Endometrium (tissue), 2 donors: ENCODE results near the gene BLID.

Experiments
- FAIRE-seq: peaks from 2 replicates; lab custom pipeline; 2012; peaks lifted over from hg19 to GRCh38; lab: Jason Lieb, UNC
- donor health status: control.
- donor health status: control.

The BLID gene

DNA sequence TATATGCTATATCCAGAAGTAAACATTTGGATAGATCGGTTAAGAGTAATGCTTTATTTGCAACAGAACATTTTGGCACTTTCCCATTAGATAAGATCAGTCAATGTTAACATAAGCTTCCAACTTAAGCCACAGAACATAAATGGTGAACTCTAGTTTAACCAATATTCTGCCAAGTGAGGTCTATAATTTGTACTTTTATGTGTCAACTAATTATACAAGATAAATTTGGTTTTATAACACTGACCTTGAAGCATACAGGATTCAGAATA lies 23.5 kb upstream of the BLID start:
- FAIRE-seq, result peak; percentile 57

DNA sequence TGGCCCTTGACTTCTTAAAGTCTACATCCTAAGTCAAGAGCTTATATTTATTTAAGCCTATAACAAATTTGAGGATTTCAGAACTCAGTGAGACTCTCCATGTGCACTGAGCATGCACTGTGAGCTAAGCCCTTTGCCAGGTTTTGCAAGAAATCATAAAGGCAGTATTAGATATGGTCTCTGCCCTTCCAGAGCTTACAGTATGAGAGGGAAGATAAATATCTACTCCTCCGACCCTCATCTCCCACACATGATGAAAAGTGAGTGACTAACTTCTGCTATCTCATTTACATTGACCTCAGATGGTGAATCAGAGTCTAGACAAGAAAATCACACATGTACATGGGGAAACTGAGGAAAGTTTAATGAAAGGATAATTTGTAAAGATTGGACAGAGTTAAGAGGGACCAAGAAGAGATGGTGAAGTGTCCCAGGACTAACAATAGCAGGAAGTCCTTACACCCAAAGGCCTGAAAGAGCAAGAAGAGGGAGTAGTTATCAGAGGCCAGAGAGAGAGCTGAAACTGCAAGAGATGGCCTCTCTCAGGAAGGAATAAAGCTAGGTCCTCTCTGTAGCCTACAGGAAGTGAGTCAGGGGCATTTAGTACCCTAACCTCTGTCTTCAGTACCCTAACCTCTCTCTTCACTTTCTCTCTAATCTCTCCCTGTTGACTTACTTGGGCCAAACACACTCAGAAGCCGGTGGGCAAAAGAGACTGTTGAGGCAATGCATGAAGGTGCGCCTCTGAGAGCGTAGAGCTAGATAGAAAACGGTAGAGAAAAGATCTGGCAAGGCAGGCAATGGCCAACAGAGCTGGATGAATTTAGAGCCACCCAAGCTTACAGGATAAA lies 23.0 kb upstream of the BLID start:
- no peak for FAIRE-seq

DNA sequence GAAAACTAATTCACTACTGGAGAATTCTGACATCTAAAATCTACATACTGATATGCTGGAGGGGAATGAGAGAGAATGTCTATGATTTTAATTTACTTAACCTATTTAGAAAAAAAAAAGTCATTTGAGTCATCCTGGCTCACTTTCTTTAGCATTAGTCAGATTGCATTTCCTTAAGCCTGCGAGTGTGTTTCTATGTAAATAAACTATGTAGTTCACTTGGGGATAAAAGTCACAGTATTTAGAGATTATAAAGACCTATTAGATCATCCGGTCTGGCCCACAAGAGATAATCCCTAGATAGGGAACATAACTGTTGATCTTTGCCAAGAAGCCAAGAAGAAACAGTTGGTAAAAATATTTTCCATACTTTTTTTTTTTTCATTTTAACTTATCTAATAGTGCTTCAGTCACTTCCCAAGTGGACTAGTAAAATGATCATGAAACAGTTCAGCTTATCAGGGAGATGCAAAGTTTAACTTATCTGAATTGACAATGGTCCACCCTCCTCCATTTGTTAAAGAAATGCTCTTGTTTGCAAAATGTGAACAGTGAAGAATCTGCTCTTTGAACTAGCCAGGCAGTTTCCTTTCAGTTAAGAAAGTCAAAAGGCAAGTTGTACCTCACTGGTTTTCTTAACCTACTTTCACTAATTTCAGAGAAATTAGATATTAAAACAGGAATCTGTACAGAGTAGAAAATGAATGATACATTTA lies 21.2 kb upstream of the BLID start:
- peak; percentile 45 for FAIRE-seq

DNA sequence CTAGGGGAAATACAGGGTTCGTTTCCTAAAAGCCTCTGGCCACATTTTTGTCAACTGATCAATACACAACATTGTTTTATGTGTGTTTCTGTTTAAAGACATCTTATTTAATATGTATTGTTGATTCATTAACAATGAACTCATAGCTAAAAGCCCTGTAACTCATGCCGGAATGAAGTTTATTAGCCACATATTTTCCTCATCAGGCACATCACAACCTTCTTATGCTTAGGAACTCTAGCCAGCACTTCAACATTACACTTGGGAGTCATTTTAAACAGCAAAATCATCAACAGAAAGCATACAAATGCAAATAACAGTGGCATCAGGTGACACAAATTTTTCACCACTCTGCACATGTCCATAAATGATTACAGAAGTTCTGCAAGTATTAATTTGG lies 15.1 kb upstream of the BLID start:
- no peak for FAIRE-seq

DNA sequence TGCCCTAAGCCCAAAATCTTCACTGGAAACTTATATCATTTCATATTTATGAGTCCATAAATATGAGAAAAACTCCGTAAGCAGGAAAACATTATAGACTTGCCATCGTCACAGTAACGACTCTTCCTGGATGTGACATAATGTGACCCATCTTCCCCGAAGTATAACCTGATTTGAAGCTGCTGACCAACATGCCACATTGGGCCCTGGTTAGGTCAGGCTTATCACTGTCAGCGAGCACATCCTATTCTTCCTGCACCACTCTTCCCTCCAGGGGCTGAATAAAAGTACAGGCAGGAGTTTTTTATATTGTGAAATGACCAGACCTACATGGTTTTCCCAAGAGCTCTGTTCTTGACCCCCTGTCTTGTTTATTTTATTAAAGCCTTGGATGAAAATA lies 12.1 kb upstream of the BLID start:
- FAIRE-seq, result no peak

DNA sequence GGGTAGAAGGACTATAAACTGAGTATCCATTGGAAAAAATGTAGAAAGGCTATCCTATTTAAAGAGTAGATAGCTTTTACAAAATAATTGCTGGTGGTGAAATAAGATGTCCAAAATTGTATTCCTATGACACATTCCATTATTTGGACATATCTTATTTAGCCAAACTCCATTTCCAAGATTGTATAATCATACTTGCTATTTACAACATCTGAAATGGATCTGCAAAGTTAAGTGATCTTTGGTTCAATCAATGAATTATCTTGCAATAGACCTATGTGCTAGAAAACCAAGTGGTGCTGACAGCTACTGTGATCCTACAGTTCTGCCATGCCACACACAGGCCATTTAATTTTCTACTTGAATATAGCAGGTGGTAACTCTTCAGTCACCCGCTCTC lies 11.0 kb upstream of the BLID start:
- FAIRE-seq, result no peak

DNA sequence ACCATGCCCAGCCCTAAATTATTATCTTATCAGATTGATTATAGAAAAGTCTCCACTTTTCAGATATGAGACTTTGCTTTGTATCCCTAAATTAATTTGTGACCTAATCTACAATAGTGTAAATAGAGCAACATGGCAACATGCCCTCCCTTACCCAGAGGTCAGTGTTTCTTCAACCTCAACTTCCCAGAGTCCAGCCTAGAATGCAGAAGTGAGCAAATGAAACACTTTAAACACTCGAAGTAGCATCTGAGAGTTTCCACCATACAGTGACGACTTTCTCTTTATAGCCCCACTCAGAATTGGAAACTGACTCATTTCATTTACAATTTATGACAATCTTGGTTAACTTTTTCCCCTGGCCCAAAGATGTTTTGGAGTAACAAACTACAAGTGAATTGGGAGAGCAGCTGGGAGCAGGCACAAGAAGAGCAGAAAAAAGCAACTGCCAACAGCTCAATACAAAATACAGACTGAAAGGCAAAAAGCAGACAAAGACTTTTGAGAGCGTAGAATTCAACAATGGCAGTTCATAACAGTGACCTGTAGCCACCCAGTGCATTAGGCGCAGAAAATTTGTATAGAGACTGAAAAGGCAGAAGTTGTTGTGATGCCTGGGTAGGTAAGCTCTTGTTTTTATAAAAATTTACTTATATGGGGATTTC lies 10.1 kb upstream of the BLID start:
- FAIRE-seq, result no peak

DNA sequence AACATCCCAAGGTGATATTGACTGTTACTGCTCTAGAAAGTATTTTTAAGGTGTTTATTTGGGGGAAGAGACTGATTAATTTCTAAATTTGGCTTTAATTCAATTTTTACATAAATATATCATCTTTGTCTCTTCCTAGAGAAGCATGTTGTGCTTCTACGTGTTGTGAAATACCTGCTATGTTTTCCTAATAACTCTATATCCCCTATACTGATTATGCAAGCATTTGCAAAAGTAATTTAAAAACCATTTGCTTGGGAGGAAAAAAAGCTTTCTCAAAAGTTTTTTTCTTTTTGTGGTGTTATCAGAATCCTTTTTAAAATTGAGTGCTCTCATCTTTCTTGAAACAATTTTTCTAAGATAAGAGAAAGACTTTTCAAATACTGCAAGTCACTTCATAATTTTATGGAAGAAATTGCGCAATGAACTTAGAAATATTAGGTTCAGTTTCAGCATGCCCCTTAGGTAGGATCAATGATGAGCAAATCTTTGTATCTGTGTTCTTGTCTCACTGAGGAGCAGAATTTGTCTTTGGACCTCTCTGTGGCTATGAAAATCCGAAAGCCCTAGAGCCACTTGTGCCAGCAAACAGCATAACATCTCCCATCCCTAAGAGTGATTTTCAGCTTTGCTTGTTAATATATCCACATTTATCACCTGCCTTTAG lies 7.4 kb upstream of the BLID start:
- no peak for FAIRE-seq

DNA sequence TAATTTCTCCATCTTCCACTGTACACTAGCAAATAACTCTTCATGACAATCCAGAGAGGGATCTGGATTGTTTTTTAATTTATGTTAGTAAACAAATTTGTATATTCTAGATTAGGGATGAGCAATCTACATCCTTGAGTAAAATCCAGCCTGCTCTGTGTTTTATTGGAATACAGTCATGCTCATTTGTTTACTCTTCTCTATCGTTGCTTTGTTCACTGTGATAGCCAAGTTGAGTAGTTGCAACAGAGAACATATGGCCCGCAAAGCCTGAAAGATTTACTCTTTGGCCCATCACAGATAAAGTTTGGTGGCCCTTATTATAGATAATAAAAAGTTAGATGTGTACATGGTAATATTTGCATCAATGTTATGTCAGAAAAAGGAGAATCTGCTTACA lies 6.2 kb upstream of the BLID start:
- no peak for FAIRE-seq

DNA sequence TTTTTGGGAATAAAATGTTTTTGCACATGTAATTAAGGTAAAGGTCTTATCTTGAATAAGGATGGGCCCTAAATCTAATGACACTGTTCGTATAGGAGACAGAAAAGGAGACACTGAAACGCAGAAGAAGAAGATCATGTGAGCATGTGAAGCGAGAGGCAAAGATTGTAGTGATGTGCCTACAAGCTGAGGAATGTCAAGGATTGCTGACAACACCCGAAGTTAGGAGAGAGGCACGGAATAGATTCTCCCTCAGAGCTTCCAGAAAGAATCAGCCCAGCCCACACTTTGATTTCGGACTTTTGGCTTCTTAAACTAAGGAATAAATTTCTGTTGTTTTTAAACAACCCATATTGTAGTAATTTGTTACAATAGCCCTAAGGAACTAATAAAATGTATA lies 4.1 kb upstream of the BLID start:
- no peak for FAIRE-seq

DNA sequence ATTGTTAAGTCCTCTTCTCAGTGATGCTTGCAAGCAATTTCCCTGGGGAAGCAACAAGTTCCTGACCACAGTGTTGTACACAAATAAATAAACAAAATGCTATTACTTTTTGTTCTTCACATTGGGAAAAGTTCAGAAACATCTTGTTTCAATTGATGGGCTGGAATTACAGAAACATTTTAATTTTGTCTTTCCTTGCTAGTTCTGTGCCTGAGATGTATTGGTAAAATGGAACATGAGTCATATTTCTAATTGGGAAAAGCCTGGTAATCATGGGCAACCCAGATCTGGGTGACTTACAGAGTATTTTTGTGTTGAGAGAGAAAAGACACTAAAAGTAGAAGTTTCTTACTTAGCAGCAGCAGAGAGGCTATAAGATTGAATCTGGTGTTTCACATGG lies 576 bp upstream of the BLID start:
- FAIRE-seq, result no peak

DNA sequence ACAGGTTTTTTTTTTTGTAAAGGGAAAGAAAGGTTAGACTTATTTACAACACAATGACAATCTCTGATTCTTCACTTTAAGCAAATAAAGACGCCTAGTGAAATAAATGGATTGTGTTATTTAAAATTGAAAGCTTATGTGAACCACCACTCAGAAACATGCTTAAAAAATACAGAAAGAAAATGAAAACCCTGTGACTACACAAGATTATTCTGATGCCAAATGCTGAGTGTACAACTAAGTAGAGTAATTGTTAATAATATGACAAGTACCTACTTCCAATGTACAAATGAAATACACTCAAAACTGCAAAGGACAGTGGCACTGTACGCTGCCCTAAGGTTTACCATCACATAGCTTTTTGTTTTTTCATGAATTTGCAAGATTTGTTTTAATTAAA lies 1.0 kb downstream of the BLID start:
- FAIRE-seq, result no peak

DNA sequence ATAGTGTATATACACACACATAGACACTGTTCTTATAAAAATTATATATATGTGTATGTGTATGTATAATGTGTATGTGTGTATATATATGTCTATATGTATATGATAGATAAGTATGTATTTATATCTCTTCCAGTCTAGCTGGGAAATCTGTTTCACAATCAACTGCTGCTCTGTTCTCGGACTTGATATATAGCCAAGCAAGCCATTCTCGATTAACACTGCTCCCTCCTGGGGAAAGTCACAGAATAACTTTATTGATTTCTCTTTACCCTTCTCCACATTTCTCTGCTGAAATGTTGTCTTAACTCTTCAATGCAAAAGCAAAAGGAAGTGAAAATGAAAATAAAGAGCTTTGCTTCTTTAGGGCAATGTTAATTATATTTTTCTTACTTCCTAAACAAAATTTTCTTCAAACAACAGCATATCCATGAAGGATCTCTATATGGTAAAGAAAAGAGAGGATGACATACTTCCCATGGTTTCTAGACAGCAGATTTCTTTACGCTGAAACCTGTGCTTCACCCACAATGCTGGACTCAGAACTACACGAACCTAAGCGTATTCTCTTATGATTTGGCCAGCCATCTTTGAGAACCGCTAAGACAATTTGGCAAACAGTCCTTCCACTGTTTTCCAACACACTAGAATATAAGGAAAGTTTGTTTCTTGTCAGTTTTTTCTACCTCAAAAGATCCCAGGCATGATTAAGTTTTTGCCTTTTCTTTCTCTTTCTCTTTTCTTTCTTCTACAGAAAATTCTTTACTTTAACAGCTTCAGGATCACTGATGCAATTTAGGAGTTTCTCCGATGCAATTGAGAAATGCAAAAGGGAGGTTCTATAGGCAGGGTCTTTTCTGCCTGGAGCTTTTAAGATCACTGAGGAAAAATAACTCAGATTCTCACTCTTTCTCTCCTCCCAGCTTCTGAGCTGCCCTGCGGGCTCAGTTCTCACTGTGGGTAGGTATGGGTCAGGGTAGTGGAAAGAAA lies 1.9 kb downstream of the BLID start:
- FAIRE-seq, result no peak

DNA sequence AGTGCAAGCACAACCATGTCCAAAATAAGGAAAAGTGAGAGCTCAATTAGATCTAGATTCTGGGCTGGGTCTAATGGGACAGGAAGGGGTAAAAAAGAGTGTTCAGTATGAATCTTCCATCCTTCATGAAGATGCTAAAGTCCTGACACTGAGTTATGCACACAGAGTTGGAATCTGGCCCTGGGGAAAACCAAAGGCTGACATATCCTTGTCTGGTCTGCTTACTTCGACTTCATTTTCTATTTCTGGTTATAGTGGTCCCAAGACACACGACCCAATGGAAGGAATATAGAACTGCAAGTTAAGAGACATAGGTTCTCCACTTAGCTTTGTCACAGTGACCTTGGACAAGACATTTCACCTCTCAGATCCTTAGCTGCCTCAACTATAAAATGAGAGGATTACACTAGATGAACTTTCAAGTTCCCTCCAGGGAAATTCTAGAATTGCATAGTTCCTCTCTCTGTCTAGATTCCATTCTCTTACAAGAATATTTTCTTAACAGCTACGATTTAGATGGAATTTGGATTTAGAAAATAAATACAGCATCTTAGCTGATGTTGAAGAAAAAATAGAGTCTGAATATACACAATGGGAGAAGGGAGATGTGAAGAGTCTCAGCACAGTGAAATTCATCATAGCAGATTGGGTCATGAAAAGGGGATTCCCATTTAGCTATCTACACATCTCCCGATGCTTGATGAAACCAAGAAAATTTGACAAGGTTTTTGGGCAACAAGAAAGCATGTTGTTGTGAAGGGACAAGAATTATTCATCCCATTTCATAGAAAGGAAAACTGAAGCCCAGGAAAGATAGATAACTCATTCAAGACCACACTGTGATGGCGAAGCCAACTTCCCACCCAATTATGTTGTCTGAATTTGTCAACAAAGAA lies 3.3 kb downstream of the BLID start:
- no peak for FAIRE-seq

DNA sequence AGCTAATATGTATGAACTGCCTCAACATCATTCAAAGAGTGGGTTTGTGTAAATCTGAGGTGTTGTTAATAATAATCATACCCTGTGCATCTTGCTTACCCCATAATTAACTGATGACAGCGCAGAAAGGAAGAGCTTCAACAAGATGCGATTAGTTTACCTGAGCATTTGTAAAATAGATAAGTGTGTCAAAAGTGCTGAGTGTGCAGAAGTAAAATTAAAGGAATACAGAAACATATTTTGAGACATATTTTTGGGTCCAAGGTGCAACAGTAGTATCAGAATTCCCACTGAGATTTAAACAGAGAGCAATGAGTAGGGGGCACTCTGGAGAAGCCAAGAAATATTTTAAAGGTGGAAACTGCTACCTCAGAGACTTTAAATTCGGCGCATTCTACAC lies 6.1 kb downstream of the BLID start:
- no peak for FAIRE-seq

DNA sequence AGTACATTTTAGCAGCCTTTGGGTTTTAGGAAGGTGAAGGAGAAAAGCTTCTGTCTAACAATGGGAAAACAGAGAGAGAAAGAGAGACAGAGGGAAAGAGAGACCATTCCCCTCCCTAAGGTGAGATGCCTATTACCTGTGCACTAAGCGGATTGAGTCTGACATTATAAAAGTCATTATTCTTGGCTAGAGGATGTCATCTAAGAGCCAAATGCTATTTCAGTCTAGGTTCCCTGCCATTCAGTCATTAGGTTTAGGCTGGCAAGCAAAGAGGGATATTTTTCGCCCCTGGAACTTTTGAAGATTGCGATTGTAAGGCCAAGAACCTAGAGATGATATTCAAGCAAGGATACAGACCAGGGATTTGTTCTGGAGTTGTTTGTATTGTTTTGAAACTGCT lies 7.2 kb downstream of the BLID start:
- FAIRE-seq, result no peak

DNA sequence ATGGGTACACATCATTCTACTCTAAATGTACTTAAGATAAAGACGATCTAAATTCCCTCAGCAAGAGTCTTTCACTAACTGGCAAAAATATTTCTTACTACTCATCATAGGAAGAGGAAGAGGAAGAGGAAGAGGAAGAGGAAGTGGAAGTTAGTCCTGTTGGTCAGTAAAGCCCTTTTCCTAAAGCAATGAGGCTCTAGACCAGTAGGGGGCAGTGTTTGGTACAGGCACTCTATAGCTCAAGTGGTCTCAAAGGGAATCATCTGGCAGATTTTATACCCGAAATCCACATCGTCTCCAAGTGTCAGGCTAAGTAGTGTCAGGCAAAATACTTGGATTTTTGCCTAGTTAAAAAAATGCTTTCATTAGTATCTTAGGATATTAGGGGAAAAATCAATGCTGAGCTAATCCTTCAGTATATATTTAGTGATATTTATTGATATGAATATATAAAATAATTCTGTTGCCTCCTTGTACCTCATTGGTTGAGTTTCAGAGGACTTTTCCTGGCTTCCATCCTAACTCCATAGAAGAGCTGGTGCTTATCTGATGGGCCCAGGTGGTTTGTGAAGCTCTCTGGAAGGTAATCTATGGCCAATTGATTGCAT lies 7.7 kb downstream of the BLID start:
- FAIRE-seq, result no peak

DNA sequence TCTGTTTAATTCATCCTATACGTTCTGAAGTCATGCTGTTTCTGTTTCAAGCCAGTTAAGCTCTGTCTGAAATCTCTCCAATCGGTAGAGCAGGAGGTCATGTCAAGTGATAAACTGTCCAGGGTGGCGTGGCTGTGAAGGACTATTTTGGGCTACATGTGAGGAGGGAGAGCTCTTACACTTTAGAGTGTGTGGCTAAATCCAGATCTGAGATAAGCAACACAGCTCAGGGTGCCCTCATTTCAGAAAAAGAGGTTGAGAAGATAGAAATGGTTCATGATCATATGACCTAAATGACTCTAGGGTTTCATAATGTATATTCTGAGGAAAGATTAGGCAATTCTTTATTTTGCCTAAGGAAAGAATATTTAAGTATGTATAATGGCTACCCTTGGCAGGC lies 8.4 kb downstream of the BLID start:
- FAIRE-seq, result no peak

DNA sequence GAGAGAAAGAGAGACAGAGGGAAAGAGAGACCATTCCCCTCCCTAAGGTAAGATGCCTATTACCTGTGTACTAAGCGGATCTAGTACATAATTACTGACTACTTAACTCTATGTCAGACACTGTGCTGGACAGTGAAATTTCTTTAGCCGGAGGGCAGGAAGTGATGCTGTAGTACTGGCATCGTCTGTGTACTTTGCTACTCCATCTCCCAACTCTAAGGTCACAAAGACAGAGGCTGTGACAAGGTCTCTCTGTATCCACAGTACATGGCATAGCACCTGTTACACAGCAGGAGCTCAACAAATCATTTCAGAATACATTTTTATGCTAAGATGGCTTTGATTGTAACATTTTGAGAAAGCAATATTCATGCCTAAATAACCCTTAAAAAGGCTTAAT lies 9.0 kb downstream of the BLID start:
- FAIRE-seq, result no peak

DNA sequence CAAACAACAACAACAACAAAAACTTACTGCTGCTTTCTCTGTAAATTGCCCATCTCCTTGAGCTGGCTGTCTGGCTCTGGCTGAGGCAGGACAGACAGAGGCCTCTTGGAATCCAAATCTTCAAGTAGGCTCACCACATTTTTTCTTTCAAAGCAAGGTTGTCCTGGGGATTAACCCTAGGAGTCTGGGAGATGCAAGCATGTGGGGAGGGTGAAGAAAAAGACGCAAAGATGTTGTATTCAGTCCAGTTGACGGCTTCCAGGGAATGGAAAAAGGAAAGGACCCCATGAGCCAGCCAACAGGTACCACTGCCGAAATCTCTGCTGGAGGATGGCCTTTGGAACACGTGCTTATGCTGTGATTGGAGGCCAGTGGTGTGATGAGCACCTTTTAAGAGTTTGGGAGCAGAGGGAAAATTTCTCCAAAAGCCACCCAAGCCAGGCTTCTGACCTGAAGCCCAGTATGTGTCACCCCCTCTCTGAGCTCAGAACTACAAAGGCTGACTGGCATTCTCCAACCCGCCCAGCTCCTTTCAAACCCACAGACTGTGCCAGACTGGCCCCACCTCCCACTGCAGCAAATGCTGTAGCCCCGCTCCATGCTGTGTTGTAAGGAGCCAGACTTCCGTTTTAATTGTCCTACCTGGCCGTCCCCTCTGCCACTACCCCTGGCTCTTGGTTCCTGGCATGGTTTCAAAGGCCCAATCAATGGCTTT lies 10.8 kb downstream of the BLID start:
- no peak for FAIRE-seq
